Neural cell (in vitro differentiated cells): ENCODE measurements around the gene BCL3. TPM values are rescaled to one million over a fixed set of nuclear protein-coding genes. Genes with fewer than 3 reads are reported as not detected.

Experiments
- H2AFZ ChIP-seq: fragments of 200-600, 300-800 bp; sonication (generic), shearing (Covaris generic); 2 replicates; pipeline ENCODE4 v1.6.0; 2014; ENCODE audit warnings: low read depth, mild to moderate bottlenecking, antibody characterized with exemption, low read length, moderate library complexity
- H3F3A ChIP-seq: fragments of 200-600 bp; shearing (Covaris generic); 2 replicates; pipeline ENCODE4 v1.6.1; 2016; ENCODE audit warnings: mild to moderate bottlenecking, moderate library complexity, mixed read lengths, antibody characterized with exemption, low read length; ENCODE audit not compliant: insufficient read depth, poor library complexity, severe bottlenecking
- H3K27ac ChIP-seq: fragments of 200-600, 300-800 bp; sonication (generic), shearing (Covaris generic); 2 replicates; pipeline ENCODE4 v1.5.1; 2014; ENCODE audit warnings: mild to moderate bottlenecking, low read length, moderate library complexity
- H3K27me3 ChIP-seq: fragments of 300-800, 200-600 bp; sonication (generic), shearing (Covaris generic); 2 replicates; pipeline ENCODE4 v1.6.0; 2014; ENCODE audit warnings: mild to moderate bottlenecking, low read depth, low read length, moderate library complexity; ENCODE audit not compliant: insufficient read depth
- H3K36me3 ChIP-seq: fragments of 300-800, 200-600 bp; sonication (generic), shearing (Covaris generic); 2 replicates; pipeline ENCODE4 v1.5.1; 2014; ENCODE audit warnings: mild to moderate bottlenecking, antibody characterized with exemption, low read length, moderate library complexity; ENCODE audit not compliant: insufficient read depth
- H3K4me2 ChIP-seq: fragments of 300-800, 200-600 bp; sonication (generic), shearing (Covaris generic); 2 replicates; pipeline ENCODE4 v1.6.0; 2014; ENCODE audit warnings: mild to moderate bottlenecking, low read length
- H3K4me3 ChIP-seq: fragments of 300-800, 200-600 bp; sonication (generic), shearing (Covaris generic); 2 replicates; pipeline ENCODE4 v1.5.1; 2014; ENCODE audit warnings: mild to moderate bottlenecking, low read length, moderate library complexity
- H3K79me2 ChIP-seq: fragments of 200-600 bp; shearing (Covaris generic); replicated peaks from 2 replicates; pipeline ENCODE4 v1.6.0; 2014; ENCODE audit warnings: mild to moderate bottlenecking, low read length, moderate library complexity; ENCODE audit not compliant: insufficient read depth
- H3K9ac ChIP-seq: fragments of 300-800, 200-600 bp; sonication (generic), shearing (Covaris generic); 2 replicates; pipeline ENCODE4 v1.6.1; 2016; ENCODE audit warnings: mild to moderate bottlenecking, low read length, mixed read lengths
- H3K9me2 ChIP-seq: fragments of 200-600 bp; shearing (Covaris generic); 2 replicates; pipeline ENCODE4 v1.6.1; 2016; ENCODE audit warnings: mild to moderate bottlenecking, low read length, mixed read lengths; ENCODE audit not compliant: insufficient read depth
- H3K9me3 ChIP-seq: fragments of 200-600, 300-800 bp; sonication (generic), shearing (Covaris generic); 2 replicates; pipeline ENCODE4 v1.6.1; 2016; ENCODE audit warnings: mild to moderate bottlenecking, mixed run types, low read length, moderate library complexity, mixed read lengths
- H4K20me1 ChIP-seq: fragments of 200-600 bp; shearing (Covaris generic); 2 replicates; pipeline ENCODE4 v1.6.1; 2016; ENCODE audit warnings: mild to moderate bottlenecking, mixed run types; ENCODE audit not compliant: insufficient read depth
- CTCF ChIP-seq: fragments of 450-650 bp; IDR thresholded peaks from 2 replicates; pipeline ENCODE4 v1.5.1; 2014; ENCODE audit warnings: antibody characterized with exemption, mild to moderate bottlenecking, moderate library complexity; ENCODE audit not compliant: poor library complexity, severe bottlenecking
- EP300 ChIP-seq: fragments of 450-650 bp; conservative IDR thresholded peaks from 2 replicates; pipeline ENCODE4 v1.6.1; 2014; ENCODE audit warnings: antibody characterized with exemption, mild to moderate bottlenecking, moderate library complexity; ENCODE audit not compliant: poor library complexity, severe bottlenecking
- EZH2 ChIP-seq: fragments of 200-600, 300-800 bp; shearing (Covaris generic), sonication (generic); IDR thresholded peaks from 2 replicates; pipeline ENCODE4 v1.6.1; 2014; ENCODE audit warnings: antibody characterized with exemption, low read length, borderline replicate concordance, mild to moderate bottlenecking; ENCODE audit not compliant: insufficient read depth, poor library complexity, severe bottlenecking
- MXI1 ChIP-seq: fragments of 450-650 bp; conservative IDR thresholded peaks from 2 replicates; pipeline ENCODE4 v1.6.1; 2014; ENCODE audit warnings: antibody characterized with exemption, mild to moderate bottlenecking; ENCODE audit not compliant: poor library complexity, severe bottlenecking
- POLR2AphosphoS5 ChIP-seq: IDR thresholded peaks from 2 replicates; pipeline ENCODE4 v1.6.1; 2012
- RAD21 ChIP-seq: fragments of 450-650 bp; conservative IDR thresholded peaks from 2 replicates; pipeline ENCODE4 v1.6.1; 2014; ENCODE audit warnings: antibody characterized with exemption, mild to moderate bottlenecking, moderate library complexity
- REST ChIP-seq: IDR thresholded peaks from 2 replicates; pipeline ENCODE4 v1.6.1; 2012; ENCODE audit warnings: borderline replicate concordance
- SMC3 ChIP-seq: fragments of 450-650 bp; conservative IDR thresholded peaks from 2 replicates; pipeline ENCODE4 v1.6.1; 2014; ENCODE audit warnings: antibody characterized with exemption, mild to moderate bottlenecking, moderate library complexity; ENCODE audit not compliant: poor library complexity
- TAF1 ChIP-seq: IDR thresholded peaks from 2 replicates; pipeline ENCODE4 v1.6.1; 2012; ENCODE audit warnings: low read depth
- polyA plus RNA-seq: library from polyadenylated mRNA; depleted of rRNA; stranded (reverse); fragments of >200 nt; gene quantifications from 2 replicates; pipeline ENCODE4 v1.2.3, GENCODE V29; 2014

Gene BCL3
- polyA plus RNA-seq, 1 donor from 2014 or later = 0.48 TPM

- Histone ChIP-seq H3K79me2 (no peaks in the 10 kb centered on the region), H3K9me3 (no peaks in the 10 kb centered on the region), H3K4me3 (no peak overlapping the region), H3K27me3 (no peaks in the 10 kb centered on the region), H3K4me2 (no peak overlapping the region), H3K36me3 (no peaks in the 10 kb centered on the region), H3F3A (no peaks in the 10 kb centered on the region), H3K27ac (no peak overlapping the region), H2AFZ (no peak overlapping the region), H4K20me1 (no peaks in the 10 kb centered on the region), H3K9ac (no peak overlapping the region), H3K9me2 (no peaks in the 10 kb centered on the region)
- TF ChIP-seq POLR2AphosphoS5 (no peak), EZH2 (no peak)
Observed at GRCh38 chr19:44765949-44766335, 17.4 kb downstream of the BCL3 start.

GRCh38 chr19:44767295-44768180 is 19.0 kb downstream of the BCL3 start:
- no peaks in the 10 kb centered on the region for H3K27me3 ChIP-seq
- TF ChIP-seq MXI1 (no peak), SMC3 (no peak), REST (no peak), POLR2AphosphoS5 (no peak), EP300 (no peak), CTCF (no peak), EZH2 (no peak), TAF1 (no peak), RAD21 (no peak)
- H3K79me2 ChIP-seq = no peaks in the 10 kb centered on the region
- no peak overlapping the region for H3K27ac ChIP-seq
- no peak overlapping the region for H3K4me2 ChIP-seq
- no peaks in the 10 kb centered on the region for H3F3A ChIP-seq
- H3K36me3 ChIP-seq = no peaks in the 10 kb centered on the region
- H3K9me3 ChIP-seq = no peaks in the 10 kb centered on the region
- no peak overlapping the region for H3K9ac ChIP-seq
- H3K4me3 ChIP-seq = no peak overlapping the region
- H2AFZ ChIP-seq = no peak overlapping the region
- H3K9me2 ChIP-seq = no peaks in the 10 kb centered on the region
- no peaks in the 10 kb centered on the region for H4K20me1 ChIP-seq
